HL-60 (cell line): ENCODE measurements around the gene HAUS5.
"Not testable (repeated sequence)": the region's sequence is repeated elsewhere in the genome, so short reads cannot be mapped to it uniquely, and the experiment has no call there.

Source experiments
- CTCF ChIP-seq: IDR thresholded peaks from one replicate; pipeline ENCODE4 v1.5.1; 2011; ENCODE audit warnings: low read length, control low read depth, inconsistent platforms; ENCODE audit not compliant: insufficient read depth
- POLR2AphosphoS5 ChIP-seq: IDR thresholded peaks from 2 replicates; pipeline ENCODE4 v1.6.1; 2012; ENCODE audit warnings: low read depth

DNA sequence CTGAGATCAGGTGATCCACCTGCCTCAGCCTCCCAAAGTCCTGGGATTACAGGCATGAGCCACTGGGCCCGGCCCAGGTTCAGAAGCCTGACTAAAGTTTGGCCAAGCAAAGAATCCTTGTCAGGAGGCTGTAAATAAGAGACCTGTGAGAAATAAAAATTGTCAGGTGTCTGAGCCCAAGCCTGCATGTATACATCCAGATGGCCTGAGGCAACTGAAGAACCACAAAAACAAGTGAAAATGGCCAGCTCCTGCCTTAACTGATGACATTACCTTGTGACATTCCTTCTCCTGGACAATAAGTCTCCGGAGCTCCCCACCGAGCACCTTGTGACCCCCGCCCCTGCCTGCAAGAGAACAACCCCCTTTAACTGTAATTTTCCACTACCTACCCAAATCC lies 8.1 kb upstream of the HAUS5 start:
- not testable (repeated sequence) for TF ChIP-seq POLR2AphosphoS5, CTCF
